K562 (cell line): Measurements from ENCODE around the gene TMEM61.

ENCODE experiments used
- BCLAF1 ChIP-seq, 2 experiments: fragments of 450-650 bp in 1 of 2; IDR thresholded peaks; 2 replicates each; pipeline ENCODE4 v1.6.1; 2011 to 2017; ENCODE audit warnings: low read depth in 2 of 2, antibody characterized with exemption in 1 of 2, borderline replicate concordance in 1 of 2, low read length in 1 of 2, mild to moderate bottlenecking in 1 of 2, mixed read lengths in 1 of 2; ENCODE audit not compliant: control insufficient read depth in 1 of 2
- BDP1 ChIP-seq: IDR thresholded peaks from 3 replicates; pipeline ENCODE4 v1.6.1; 2011; ENCODE audit not compliant: insufficient read length, insufficient read depth
- EP300 ChIP-seq: IDR thresholded peaks from 2 replicates; pipeline ENCODE4 v1.6.1; 2012; ENCODE audit warnings: low read length, improper control_type of control experiment
- GATAD2A ChIP-seq: fragments of 450-650 bp; IDR thresholded peaks from 2 replicates; pipeline ENCODE4 v1.6.1; 2017
- POLR2A ChIP-seq: fragments of 450-650 bp; conservative IDR thresholded peaks from 2 replicates; pipeline ENCODE4 v1.6.1; 2016
- RBBP5 ChIP-seq: fragments of 200-600 bp; sonication (generic); IDR thresholded peaks from 2 replicates; pipeline ENCODE4 v1.6.1; 2012; ENCODE audit warnings: borderline replicate concordance, mild to moderate bottlenecking, low read length, control low read depth, inconsistent platforms; ENCODE audit not compliant: insufficient read depth, poor library complexity, severe bottlenecking
- ZBTB1 ChIP-seq: sonication (generic); formaldehyde crosslinking; IDR thresholded peaks from 2 replicates; pipeline ENCODE4 v1.8.1; 2023; ENCODE audit warnings: missing genetic modification reagents, low read depth, mild to moderate bottlenecking, borderline replicate concordance
- TF ChIP-seq, protein P1 (sequence below): sonication (generic); formaldehyde crosslinking; IDR thresholded peaks from 2 replicates; pipeline ENCODE4 v1.8.0; 2022; ENCODE audit warnings: mild to moderate bottlenecking, low read depth, missing genetic modification reagents
- TF ChIP-seq, protein P2 (sequence below), 3 experiments: IDR thresholded peaks in 2 of 3; conservative IDR thresholded peaks in 1 of 3; 2 replicates each; pipeline ENCODE4 v1.5.1; 2011 to 2012; ENCODE audit warnings: low read length in 3 of 3, mild to moderate bottlenecking in 3 of 3, control low read depth in 2 of 3, improper control_type of control experiment in 1 of 3, inconsistent platforms in 1 of 3, low read depth in 1 of 3, mixed read lengths in 1 of 3, moderate library complexity in 1 of 3; ENCODE audit not compliant: insufficient read depth in 2 of 3

- TF ChIP-seq POLR2A (no peak), RBBP5 (no peak), EP300 (no peak), ZBTB1 (CRISPR knock-in tag) (no peak), GATAD2A (no peak), BDP1 (no peak), BCLAF1 (IDR thresholded peaks at IDR 0.05; ENCODE audit: borderline replicate concordance in 1 of 2, control insufficient read depth in 1 of 2, low read depth in 2 of 2, low read length in 1 of 2) (no peak)
- TF ChIP-seq, protein P1, sequence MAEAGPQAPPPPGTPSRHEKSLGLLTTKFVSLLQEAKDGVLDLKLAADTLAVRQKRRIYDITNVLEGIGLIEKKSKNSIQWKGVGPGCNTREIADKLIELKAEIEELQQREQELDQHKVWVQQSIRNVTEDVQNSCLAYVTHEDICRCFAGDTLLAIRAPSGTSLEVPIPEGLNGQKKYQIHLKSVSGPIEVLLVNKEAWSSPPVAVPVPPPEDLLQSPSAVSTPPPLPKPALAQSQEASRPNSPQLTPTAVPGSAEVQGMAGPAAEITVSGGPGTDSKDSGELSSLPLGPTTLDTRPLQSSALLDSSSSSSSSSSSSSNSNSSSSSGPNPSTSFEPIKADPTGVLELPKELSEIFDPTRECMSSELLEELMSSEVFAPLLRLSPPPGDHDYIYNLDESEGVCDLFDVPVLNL (CRISPR knock-in tag), result no peak
- TF ChIP-seq, protein P2, sequence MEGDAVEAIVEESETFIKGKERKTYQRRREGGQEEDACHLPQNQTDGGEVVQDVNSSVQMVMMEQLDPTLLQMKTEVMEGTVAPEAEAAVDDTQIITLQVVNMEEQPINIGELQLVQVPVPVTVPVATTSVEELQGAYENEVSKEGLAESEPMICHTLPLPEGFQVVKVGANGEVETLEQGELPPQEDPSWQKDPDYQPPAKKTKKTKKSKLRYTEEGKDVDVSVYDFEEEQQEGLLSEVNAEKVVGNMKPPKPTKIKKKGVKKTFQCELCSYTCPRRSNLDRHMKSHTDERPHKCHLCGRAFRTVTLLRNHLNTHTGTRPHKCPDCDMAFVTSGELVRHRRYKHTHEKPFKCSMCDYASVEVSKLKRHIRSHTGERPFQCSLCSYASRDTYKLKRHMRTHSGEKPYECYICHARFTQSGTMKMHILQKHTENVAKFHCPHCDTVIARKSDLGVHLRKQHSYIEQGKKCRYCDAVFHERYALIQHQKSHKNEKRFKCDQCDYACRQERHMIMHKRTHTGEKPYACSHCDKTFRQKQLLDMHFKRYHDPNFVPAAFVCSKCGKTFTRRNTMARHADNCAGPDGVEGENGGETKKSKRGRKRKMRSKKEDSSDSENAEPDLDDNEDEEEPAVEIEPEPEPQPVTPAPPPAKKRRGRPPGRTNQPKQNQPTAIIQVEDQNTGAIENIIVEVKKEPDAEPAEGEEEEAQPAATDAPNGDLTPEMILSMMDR (IDR thresholded peaks at IDR 0.05 in 2 of 3, conservative IDR thresholded peaks at IDR 0.05 in 1 of 3; ENCODE audit: insufficient read depth in 2 of 3, low read depth in 1 of 3, low read length in 3 of 3), result no peak
These were observed 43.0 kb upstream of the TMEM61 start for GRCh38 chr1:54937469-54937868.
